HG03460 (cell line): ENCODE measurements around the gene KLHL29.
"Not testable (repeated sequence)": the region's sequence is repeated elsewhere in the genome, so short reads cannot be mapped to it uniquely, and the experiment has no call there.

ENCODE experiments used
- ATAC-seq: cut with Tn5 transposase; IDR thresholded peaks from one replicate; pipeline ENCODE4 v1.9.1; 2021; ENCODE audit not compliant: unreplicated experiment

Gene KLHL29

DNA sequence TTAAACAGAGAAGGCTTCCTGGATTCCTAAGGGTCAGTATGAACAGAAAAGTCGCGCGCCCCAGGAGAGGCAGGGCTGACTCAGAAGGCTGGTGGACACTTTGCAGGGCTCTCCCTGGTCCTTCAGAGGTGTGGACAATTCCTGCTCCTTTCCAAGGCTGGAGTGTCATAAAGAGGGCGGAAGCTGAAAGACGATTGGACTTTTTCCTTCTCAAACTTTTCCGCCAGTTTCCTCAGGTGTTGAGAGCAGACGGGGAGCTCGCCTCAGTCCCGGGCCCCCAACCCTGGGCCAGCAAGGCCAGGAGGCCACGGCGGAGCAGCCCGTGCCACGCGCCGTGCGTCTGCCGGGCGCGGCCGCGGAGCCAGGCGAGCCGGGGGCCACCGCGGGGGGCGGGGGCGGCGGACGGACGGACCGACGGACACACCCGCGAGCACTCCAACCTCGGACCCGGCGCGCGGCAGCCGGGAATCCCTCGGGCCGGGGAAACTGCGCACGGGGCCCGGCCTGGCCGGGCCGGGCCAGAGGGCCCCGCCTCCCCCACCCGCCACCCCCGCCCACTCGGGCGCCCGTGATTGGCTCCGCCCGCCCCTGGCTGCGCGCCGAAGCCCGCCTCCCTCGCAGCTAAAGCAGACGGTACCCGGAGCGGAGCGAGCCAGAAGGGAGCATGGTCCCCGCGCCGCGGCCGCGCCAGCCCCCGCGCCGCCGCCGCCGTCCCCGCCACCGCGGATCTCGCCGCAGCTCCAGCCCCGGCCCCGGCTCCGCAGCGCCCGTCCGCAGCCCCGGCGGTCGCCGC, at the start of gene KLHL29:
TSS of gene KLHL29 (plus strand) at position 629 of the 793 bp plus-strand sequence. CDS start 177,018 bp downstream, outside the sequence.
- ATAC-seq: peak; percentile 53

- no peak for ATAC-seq
Observed at GRCh38 chr2:23335550-23335949, 49.4 kb upstream of the KLHL29 start.

DNA sequence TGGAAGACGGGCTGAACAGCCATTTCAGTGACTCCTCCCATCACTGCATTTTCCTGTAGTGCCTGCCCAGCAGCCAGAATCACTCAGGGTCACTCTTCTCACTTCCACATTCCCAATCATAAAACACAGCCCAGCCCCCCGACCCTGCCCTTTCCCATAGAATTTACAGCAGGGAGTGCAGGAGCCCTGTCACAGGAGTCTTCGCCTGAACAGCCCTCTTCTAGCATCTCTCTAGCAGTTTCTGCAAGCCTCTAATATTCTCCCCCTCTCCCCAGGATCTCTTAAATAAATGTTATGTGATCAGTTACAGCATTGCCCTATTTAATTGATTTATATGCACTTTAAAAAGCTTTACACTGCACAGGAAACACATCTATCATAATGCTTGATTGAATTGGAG, 42.9 kb upstream of the KLHL29 start:
- ATAC-seq: no peak

DNA sequence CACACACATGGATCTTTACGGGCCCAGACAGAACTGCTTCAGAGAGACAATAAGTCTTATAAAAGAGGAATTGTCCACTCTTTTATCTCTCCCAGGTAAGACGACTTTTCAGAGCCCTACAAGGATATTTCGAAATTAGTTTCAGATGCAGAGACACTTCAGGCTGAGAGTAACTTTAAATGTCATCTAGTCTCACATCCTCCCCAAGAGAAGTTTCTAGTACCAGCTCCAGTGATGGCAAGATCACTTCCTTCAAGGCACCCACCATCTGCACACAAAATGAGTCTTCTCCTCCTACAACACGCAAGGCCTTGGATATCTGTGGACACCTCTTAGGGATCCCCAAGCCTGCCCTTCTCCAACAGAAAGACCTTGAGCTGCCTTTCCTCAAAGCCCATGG, 39.0 kb upstream of the KLHL29 start:
- no peak for ATAC-seq

DNA sequence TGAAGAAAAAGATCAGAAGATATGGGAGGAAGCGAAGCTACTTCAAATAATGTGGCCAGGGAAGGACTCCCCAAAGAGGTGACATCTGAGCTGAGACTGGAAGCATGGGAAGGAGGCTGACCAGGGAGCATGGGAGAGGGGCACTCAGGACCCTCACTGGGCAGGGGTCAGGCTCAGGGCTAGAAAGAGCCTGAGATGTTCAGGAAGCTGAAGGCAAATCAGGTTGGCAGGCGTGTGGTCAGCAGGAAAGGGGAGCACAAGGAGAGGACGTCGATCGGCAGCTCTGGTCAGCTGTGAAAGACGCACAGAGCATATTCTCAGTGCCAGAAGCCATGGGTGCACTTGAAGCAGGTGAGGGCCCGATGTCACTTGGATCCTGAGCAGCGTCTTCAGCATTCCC, 38.2 kb upstream of the KLHL29 start:
- no peak for ATAC-seq

- no peak for ATAC-seq
Observed at GRCh38 chr2:23347471-23348092, 37.4 kb upstream of the KLHL29 start.

- ATAC-seq: not testable (repeated sequence)
Observed at GRCh38 chr2:23348093-23348481, 36.9 kb upstream of the KLHL29 start.

DNA sequence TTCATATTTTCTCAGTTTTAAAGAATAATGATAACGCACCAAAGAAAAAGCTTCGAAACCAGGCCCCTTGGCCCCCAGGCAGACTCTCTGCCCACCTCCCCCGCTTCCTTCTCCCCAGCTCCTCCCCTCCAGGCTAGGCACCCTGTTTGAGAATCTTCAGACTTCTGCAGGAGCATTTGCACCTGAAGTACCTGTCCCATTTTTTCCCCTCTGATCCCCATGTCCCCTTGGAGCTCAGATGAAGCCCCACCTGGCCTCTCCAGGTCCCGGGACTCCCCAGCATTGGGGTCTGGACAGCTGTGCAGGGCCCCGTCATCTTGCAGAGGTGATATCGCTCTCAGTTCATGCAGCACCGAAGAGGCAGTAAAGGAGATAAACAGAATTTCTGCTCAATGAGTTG, 35.5 kb upstream of the KLHL29 start:
- ATAC-seq: no peak

DNA sequence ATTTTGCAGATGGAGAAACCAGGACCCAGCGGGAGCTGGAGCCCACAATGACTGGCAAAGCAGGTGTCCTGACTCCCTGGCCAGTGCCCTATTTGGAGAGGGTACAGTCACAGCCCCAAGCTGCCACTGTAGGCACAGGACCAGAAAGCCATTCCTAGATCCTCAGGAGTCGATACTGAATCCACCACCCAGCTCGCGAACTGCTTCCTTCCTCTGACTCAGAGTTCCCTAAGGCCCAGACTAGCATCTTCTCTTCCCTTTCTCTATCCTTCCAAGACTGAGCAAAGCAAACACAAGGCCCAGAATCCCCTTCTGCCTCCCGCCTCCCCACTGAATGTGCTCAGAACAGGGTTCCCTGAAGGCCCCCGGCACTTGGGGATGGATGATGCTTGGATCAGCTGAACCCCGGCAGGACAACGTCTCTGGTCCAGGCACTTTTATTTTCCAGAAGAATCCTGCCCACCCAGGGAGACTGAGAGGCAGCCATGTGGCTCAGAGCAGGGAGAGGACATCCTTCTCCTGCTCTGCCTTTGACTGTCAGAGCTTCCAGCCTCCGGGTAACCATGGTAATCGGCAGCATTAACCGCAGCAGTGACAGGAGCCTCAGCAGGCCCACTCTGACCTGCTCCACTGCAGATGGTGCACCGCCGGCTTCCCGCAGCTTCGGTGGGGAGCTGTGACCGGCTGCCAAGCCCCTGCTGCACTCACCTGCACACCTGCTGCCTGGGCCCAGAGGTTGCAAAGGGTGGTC, 34.8 kb upstream of the KLHL29 start:
- ATAC-seq: no peak

GRCh38 chr2:23350792-23351355, 34.1 kb upstream of the KLHL29 start:
- no peak for ATAC-seq

GRCh38 chr2:23351388-23352141, 33.4 kb upstream of the KLHL29 start:
- ATAC-seq: peak; percentile 90

DNA sequence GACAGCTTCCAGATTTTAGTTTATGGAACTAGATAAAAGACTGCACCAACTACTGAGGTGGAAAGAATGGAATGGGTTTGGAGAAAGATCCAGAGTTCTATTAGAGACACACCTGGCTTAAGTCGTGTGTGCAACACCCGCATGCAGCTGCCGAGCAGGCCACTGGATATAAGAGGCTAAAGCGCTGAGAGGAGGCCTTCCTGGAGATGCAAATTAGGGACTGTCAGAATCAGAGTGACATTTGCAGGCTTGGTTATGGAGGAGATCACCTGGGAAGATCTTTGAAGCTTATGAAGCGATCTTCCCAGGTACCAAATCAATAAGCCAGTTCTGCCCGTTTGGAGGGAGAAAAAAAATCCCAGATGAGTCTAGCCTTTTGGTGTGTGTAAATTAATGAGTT, 30.4 kb upstream of the KLHL29 start:
- ATAC-seq: no peak

- ATAC-seq: no peak
Observed at GRCh38 chr2:23355001-23355400, 30.0 kb upstream of the KLHL29 start.

DNA sequence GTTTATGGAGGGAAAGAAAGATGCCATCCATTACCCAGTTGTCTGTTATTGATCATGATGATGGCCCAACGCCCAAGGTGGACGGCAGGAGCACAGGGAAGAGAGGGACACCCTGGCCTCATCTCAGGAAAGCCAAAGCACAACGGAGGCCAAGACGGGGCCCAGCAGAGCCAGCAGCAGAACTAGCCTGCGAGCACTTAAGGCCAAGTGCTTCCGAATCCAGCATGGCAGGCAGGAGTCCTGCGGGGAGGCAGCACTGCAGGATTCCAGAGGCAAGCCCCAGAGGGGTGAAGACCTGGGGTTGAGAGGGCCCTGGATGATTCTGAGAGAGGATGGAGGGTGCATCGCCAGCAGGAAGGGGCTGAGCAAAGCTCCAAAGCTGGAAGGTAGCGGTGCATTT, 28.3 kb upstream of the KLHL29 start:
- no peak for ATAC-seq

DNA sequence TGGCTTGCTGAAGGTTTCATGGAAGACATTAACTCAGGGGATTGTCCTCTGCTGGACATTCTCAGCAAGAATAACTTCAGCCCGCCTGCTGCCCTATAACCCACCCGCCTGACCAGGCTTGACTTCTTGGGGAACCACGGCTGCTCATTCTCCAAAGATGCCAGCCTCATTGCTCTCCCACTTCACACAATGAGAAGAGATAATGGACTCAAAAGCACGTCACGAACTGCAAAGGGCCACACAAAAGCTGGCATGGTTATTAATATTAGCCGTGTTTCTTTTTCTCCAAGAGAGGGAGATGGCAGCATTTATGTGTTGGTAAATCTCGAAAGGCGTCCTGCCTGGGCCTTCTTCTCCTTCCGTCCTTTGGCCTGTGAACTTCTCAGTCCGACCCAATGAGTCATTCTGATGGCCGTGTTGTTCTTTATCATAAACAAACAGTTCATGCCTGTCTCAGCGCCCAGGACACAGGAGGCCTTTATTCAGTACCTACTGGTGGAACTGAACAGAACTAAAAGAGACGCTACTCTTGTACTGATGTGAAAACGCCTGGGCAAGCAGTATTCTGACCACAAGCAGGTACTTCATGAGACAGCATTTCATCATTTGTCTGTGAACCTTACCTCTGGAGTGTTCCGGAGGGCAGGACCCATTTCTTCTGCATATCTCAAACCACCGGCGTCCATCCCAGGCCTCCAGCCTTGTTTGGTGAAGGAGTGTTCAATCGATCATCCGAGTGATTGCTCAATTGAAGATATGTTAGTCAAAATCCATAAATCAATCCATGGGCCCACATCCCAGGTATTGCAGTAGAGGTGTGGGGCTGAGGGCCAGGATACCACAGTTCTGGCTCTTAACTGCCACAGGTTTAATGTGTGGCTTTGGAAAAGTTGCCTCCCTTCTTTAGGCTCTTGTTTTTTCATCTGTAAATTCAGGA, 25.1 kb upstream of the KLHL29 start:
- ATAC-seq: no peak

GRCh38 chr2:23360571-23361125, 24.3 kb upstream of the KLHL29 start:
- ATAC-seq: no peak

DNA sequence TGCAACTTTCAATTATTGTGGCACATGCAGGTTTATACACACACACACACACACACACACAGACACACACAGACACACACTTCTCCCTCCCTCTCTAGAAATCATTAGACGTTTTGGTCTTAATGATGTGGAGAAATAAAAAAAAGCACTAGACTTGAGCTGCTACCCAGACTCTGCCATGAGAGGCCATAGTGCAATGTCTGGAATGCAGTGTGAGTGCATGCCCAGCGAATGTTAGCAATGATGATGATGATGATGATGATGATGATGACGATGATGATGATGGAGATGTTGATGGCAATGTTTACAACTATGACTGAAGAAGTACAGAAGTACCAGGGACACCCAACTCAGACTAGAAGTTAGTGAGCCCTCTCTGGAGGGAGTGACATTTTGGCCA, 23.8 kb upstream of the KLHL29 start:
- no peak for ATAC-seq

DNA sequence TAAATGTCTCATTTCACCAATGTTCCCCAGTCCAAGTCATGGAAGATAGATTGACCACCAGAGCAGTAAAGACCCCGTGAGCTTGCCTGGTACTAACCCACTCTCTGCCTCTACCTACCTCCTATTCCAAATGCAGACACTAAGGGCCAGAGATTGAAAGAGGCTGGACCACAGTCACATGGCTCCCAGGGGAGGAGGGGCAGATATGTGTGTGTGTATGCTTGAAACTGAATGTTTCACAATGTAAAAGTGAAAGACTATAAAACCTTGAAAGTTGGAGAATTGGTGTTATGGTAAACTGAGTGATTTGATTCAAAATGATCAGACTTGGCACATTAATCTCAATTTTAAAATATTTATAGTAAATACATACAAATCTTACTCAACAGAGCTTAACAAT, 21.7 kb upstream of the KLHL29 start:
- no peak for ATAC-seq

GRCh38 chr2:23363831-23364230, 21.1 kb upstream of the KLHL29 start:
- ATAC-seq: no peak

GRCh38 chr2:23366720-23367119, 18.3 kb upstream of the KLHL29 start:
- no peak for ATAC-seq
